22Rv1 (cell line): ENCODE measurements around the gene PTPRC.

ENCODE experiments used
- ZFX ChIP-seq: fragments of 450-650 bp; IDR thresholded peaks from 2 replicates; pipeline ENCODE4 v1.6.1; 2017; ENCODE audit warnings: antibody characterized with exemption, borderline replicate concordance
- TF ChIP-seq, protein P1 (sequence below): fragments of 450-650 bp; IDR thresholded peaks from 2 replicates; pipeline ENCODE4 v1.5.1; 2017; ENCODE audit warnings: mild to moderate bottlenecking

DNA sequence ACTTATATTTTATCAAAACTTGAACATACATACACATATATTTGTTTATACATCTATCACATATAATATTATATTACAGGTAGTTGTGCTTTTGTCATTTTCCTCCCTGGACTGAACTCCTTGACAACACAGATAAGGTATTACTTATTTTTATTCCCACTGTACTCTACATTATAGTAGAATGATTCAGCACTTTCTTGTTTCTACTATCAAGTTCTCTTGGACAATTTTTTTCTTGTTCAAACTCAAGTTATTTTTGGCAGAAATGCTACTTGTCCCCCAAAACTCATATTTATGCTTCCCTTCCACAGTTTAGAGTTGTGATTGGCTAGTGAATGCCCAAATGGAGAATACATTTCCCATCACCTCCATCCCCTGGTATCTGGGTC, 10.8 kb upstream of the PTPRC start:
- TF ChIP-seq, protein P1, sequence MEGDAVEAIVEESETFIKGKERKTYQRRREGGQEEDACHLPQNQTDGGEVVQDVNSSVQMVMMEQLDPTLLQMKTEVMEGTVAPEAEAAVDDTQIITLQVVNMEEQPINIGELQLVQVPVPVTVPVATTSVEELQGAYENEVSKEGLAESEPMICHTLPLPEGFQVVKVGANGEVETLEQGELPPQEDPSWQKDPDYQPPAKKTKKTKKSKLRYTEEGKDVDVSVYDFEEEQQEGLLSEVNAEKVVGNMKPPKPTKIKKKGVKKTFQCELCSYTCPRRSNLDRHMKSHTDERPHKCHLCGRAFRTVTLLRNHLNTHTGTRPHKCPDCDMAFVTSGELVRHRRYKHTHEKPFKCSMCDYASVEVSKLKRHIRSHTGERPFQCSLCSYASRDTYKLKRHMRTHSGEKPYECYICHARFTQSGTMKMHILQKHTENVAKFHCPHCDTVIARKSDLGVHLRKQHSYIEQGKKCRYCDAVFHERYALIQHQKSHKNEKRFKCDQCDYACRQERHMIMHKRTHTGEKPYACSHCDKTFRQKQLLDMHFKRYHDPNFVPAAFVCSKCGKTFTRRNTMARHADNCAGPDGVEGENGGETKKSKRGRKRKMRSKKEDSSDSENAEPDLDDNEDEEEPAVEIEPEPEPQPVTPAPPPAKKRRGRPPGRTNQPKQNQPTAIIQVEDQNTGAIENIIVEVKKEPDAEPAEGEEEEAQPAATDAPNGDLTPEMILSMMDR: no peak
- no peak for TF ChIP-seq ZFX
